ENCODE results near the gene GSTM2. TPM values are rescaled to one million over a fixed set of nuclear protein-coding genes. Genes with fewer than 3 reads are reported as not detected.
"Not testable (repeated sequence)": the region's sequence is repeated elsewhere in the genome, so short reads cannot be mapped to it uniquely, and the experiment has no call there.

GSTM2 gene
- total and polyA plus RNA-seq, 2 experiments from 2014 or later: 78.5 to 117 TPM

GRCh38 chr1:109691759-109692158 lies 23.9 kb downstream of the GSTM2 start:
- TF ChIP-seq CTCF (IDR thresholded peaks at IDR 0.05; ENCODE audit: low read depth, low read length): no peak
- Histone ChIP-seq H3K4me3 (no peak overlapping the region), H3K27me3 (no peaks in the 10 kb centered on the region), H3K9me3 (ENCODE audit: low read depth) (no peaks in the 10 kb centered on the region), H3K36me3 (no peaks in the 10 kb centered on the region), H3K4me1 (ENCODE audit: low read depth) (no peaks in the 10 kb centered on the region), H3K27ac (no peak overlapping the region)
- DNase-seq (ENCODE audit: low read depth in 1 of 2, low spot score in 1 of 2): no peak

- H3K27ac ChIP-seq; H3K9me3 ChIP-seq (ENCODE audit: low read depth); H3K27me3 ChIP-seq; H3K4me1 ChIP-seq (ENCODE audit: low read depth); DNase-seq (ENCODE audit: low read depth in 1 of 2, low spot score in 1 of 2); H3K4me3 ChIP-seq; H3K36me3 ChIP-seq: not testable (repeated sequence)
These were observed 26.5 kb downstream of the GSTM2 start for GRCh38 chr1:109694400-109694799.

- not testable (repeated sequence) for H3K4me1 ChIP-seq (ENCODE audit: low read depth); H3K27ac ChIP-seq; H3K27me3 ChIP-seq; H3K4me3 ChIP-seq; DNase-seq (ENCODE audit: low read depth in 1 of 2, low spot score in 1 of 2); H3K36me3 ChIP-seq; H3K9me3 ChIP-seq (ENCODE audit: low read depth)
These were observed 27.3 kb downstream of the GSTM2 start for GRCh38 chr1:109695138-109695537.

GRCh38 chr1:109697066-109697465 lies 29.2 kb downstream of the GSTM2 start:
- Histone ChIP-seq H3K9me3 (ENCODE audit: low read depth) (no peaks in the 10 kb centered on the region), H3K36me3 (no peaks in the 10 kb centered on the region), H3K4me3 (no peak overlapping the region), H3K27me3 (no peaks in the 10 kb centered on the region), H3K4me1 (ENCODE audit: low read depth) (no peaks in the 10 kb centered on the region), H3K27ac (no peak overlapping the region)
- TF ChIP-seq CTCF (IDR thresholded peaks at IDR 0.05; ENCODE audit: low read depth, low read length): no peak
- no peak for DNase-seq (ENCODE audit: low read depth in 1 of 2, low spot score in 1 of 2)

- H3K4me1 ChIP-seq (ENCODE audit: low read depth); H3K9me3 ChIP-seq (ENCODE audit: low read depth); DNase-seq (ENCODE audit: low read depth in 1 of 2, low spot score in 1 of 2); H3K4me3 ChIP-seq; H3K27ac ChIP-seq; H3K36me3 ChIP-seq; H3K27me3 ChIP-seq: not testable (repeated sequence)
These were observed 30.0 kb downstream of the GSTM2 start for GRCh38 chr1:109697861-109698260.

GRCh38 chr1:109702940-109703339 lies 35.1 kb downstream of the GSTM2 start:
- not testable (repeated sequence) for H3K27ac ChIP-seq; H3K4me3 ChIP-seq; DNase-seq (ENCODE audit: low read depth in 1 of 2, low spot score in 1 of 2); H3K36me3 ChIP-seq; H3K4me1 ChIP-seq (ENCODE audit: low read depth); H3K27me3 ChIP-seq; H3K9me3 ChIP-seq (ENCODE audit: low read depth)

- Histone ChIP-seq H3K4me1 (ENCODE audit: low read depth) (no peaks in the 10 kb centered on the region), H3K27ac (no peak overlapping the region), H3K27me3 (no peaks in the 10 kb centered on the region), H3K4me3 (no peak overlapping the region), H3K9me3 (ENCODE audit: low read depth) (no peaks in the 10 kb centered on the region), H3K36me3 (no peaks in the 10 kb centered on the region)
- no peak for TF ChIP-seq CTCF (IDR thresholded peaks at IDR 0.05; ENCODE audit: low read depth, low read length)
- no peak for DNase-seq (ENCODE audit: low read depth in 1 of 2, low spot score in 1 of 2)
These were observed 36.3 kb downstream of the GSTM2 start for GRCh38 chr1:109704173-109704572.

GRCh38 chr1:109705411-109705810 lies 37.6 kb downstream of the GSTM2 start:
- Histone ChIP-seq H3K27ac (no peak overlapping the region), H3K4me3 (no peak overlapping the region), H3K9me3 (ENCODE audit: low read depth) (no peaks in the 10 kb centered on the region), H3K27me3 (no peaks in the 10 kb centered on the region), H3K36me3 (no peaks in the 10 kb centered on the region), H3K4me1 (ENCODE audit: low read depth) (no peaks in the 10 kb centered on the region)
- no peak for DNase-seq (ENCODE audit: low read depth in 1 of 2, low spot score in 1 of 2)
- no peak for TF ChIP-seq CTCF (IDR thresholded peaks at IDR 0.05; ENCODE audit: low read depth, low read length)

GRCh38 chr1:109708949-109709348 lies 41.1 kb downstream of the GSTM2 start:
- H3K9me3 ChIP-seq (ENCODE audit: low read depth); H3K27ac ChIP-seq; H3K36me3 ChIP-seq; DNase-seq (ENCODE audit: low read depth in 1 of 2, low spot score in 1 of 2); H3K4me3 ChIP-seq; H3K27me3 ChIP-seq; H3K4me1 ChIP-seq (ENCODE audit: low read depth): not testable (repeated sequence)

GRCh38 chr1:109709822-109710221 lies 42.0 kb downstream of the GSTM2 start:
- not testable (repeated sequence) for H3K27me3 ChIP-seq; H3K4me3 ChIP-seq; H3K9me3 ChIP-seq (ENCODE audit: low read depth); H3K4me1 ChIP-seq (ENCODE audit: low read depth); DNase-seq (ENCODE audit: low read depth in 1 of 2, low spot score in 1 of 2); H3K27ac ChIP-seq; H3K36me3 ChIP-seq
